Body of pancreas (tissue), 4 donors: ENCODE data around the gene REM2. TPM values are rescaled to one million over a fixed set of nuclear protein-coding genes. Genes with fewer than 3 reads are reported as not detected.

Experiments
- ATAC-seq: fragments of 150-250 bp; one replicate; pipeline ENCODE4 v1.9.1; 2016
- DNase-seq, 4 donors: peaks; one replicate each; pipeline ENCODE4 v3.0.0-alpha.2; 2019
- H3K27ac ChIP-seq, 4 donors: fragments of 200-600 bp; sonication (generic); 1 replicate in 3 of 4; 2 replicates in 1 of 4; pipeline versions ENCODE4 v1.5.1 to v1.6.1; 2016 to 2019; ENCODE audit warnings: mild to moderate bottlenecking in 1 of 4, mixed read lengths in 1 of 4, moderate library complexity in 1 of 4
- H3K27me3 ChIP-seq, 2 donors: fragments of 200-600 bp; sonication (generic); one replicate each; pipeline ENCODE4 v1.6.0; 2016; ENCODE audit warnings: mild to moderate bottlenecking in 1 of 2
- H3K36me3 ChIP-seq, 2 donors: fragments of 200-600 bp; sonication (generic); replicated peaks in 1 of 2; 2 replicates each; pipeline ENCODE4 v1.5.1; 2016; ENCODE audit warnings: low read depth in 2 of 2; ENCODE audit not compliant: insufficient read depth in 1 of 2
- H3K4me1 ChIP-seq: fragments of 200-600 bp; sonication (generic); one replicate; pipeline ENCODE4 v1.6.0; 2016
- H3K4me3 ChIP-seq, 2 donors: fragments of 200-600 bp; sonication (generic); 1 replicate in 1 of 2; 2 replicates in 1 of 2; pipeline ENCODE4 v1.5.1; 2016 to 2019
- H3K9me3 ChIP-seq, 3 donors: fragments of 200-600 bp; sonication (generic); 1 replicate in 2 of 3; 2 replicates in 1 of 3; pipeline ENCODE4 v1.5.1; 2016
- CTCF ChIP-seq, 7 experiments: fragments of 450-650 bp in 4 of 7; fragments of 200-600 bp in 3 of 7; sonication (generic) in 3 of 7; IDR thresholded peaks; one replicate each; pipeline ENCODE4 v1.5.1; 2016 to 2019; ENCODE audit warnings: antibody characterized with exemption in 7 of 7
- POLR2A ChIP-seq, 3 donors: fragments of 450-650 bp; IDR thresholded peaks; one replicate each; pipeline ENCODE4 v1.6.1; 2016; ENCODE audit warnings: antibody characterized with exemption in 3 of 3, mild to moderate bottlenecking in 2 of 3
- whole genome bisulfite sequencing, 2 donors: methylation state at CpG; one replicate each; pipeline ENCODE4 v1.1.5; 2017; 5-methylcytosine and 5-hydroxymethylcytosine counted together
- intact Hi-C: fragments of 100-400 bp; cut with DNase I; formaldehyde crosslinking; loops from one replicate; pipeline ENCODE4 v1.15.1; 2023
- total RNA-seq, 2 donors: library from RNA; depleted of rRNA; stranded (reverse); fragments of >200 nt; gene quantifications; one replicate each; pipeline ENCODE4 v1.1.0, GENCODE V29; 2016

Gene REM2
- total RNA-seq, 2 donors from 2014 or later = not detected

GRCh38 chr14:22861651-22862050 lies 21.4 kb upstream of the REM2 start:
- Histone ChIP-seq H3K27ac (no peak overlapping the region), H3K4me1 (no peaks in the 10 kb centered on the region), H3K9me3 (no peaks in the 10 kb centered on the region), H3K27me3 (no peaks in the 10 kb centered on the region), H3K4me3 (no peak overlapping the region), H3K36me3 (no peaks in the 10 kb centered on the region)
- no peak for DNase-seq
- ATAC-seq = no peak
- intact Hi-C loops = no loop called here
- no peak for TF ChIP-seq POLR2A (IDR thresholded peaks at IDR 0.05)
- no peak for TF ChIP-seq CTCF (IDR thresholded peaks at IDR 0.05)

GRCh38 chr14:22864979-22865378 lies 18.0 kb upstream of the REM2 start:
- Histone ChIP-seq H3K27me3 (no peaks in the 10 kb centered on the region), H3K4me1 (peaks cover under 1% of the 10 kb centered on the region), H3K27ac (no peak overlapping the region), H3K4me3 (no peak overlapping the region), H3K9me3 (no peaks in the 10 kb centered on the region), H3K36me3 (no peaks in the 10 kb centered on the region)
- TF ChIP-seq POLR2A (IDR thresholded peaks at IDR 0.05) (no peak), CTCF (IDR thresholded peaks at IDR 0.05) (no peak)
- 75 to 79% methylated on average over 4 of the region's 4 CpGs for WGBS, 2 donors
- intact Hi-C loops = no loop called here
- ATAC-seq = no peak
- DNase-seq = no peak

GRCh38 chr14:22865424-22866405 lies 17.3 kb upstream of the REM2 start:
- ATAC-seq = no peak
- intact Hi-C loops = no loop called here
- Histone ChIP-seq H3K4me1 (peaks cover 8% of the 10 kb centered on the region), H3K4me3 (no peak overlapping the region), H3K9me3 (no peaks in the 10 kb centered on the region), H3K27me3 (no peaks in the 10 kb centered on the region), H3K36me3 (no peaks in the 10 kb centered on the region), H3K27ac (no peak overlapping the region)
- TF ChIP-seq POLR2A (IDR thresholded peaks at IDR 0.05) = no peak
- TF ChIP-seq CTCF (IDR thresholded peaks at IDR 0.05) = no peak
- no peak for DNase-seq
- 61 to 68% methylated on average over 6 of the region's 6 CpGs for WGBS, 2 donors

- Histone ChIP-seq H3K27ac (no peak overlapping the region), H3K36me3 (no peaks in the 10 kb centered on the region), H3K4me1 (peaks cover 11% of the 10 kb centered on the region), H3K4me3 (no peak overlapping the region), H3K9me3 (no peaks in the 10 kb centered on the region), H3K27me3 (no peaks in the 10 kb centered on the region)
- intact Hi-C loops = no loop called here
- TF ChIP-seq POLR2A (IDR thresholded peaks at IDR 0.05) = no peak
- TF ChIP-seq CTCF (IDR thresholded peaks at IDR 0.05) = no peak
- 94 to 96% methylated on average over 5 of the region's 5 CpGs for WGBS, 2 donors
- no peak for ATAC-seq
- no peak for DNase-seq
These were observed 16.1 kb upstream of the REM2 start for GRCh38 chr14:22866874-22867273.
